Measurements from ENCODE around the gene INPP5A.

INPP5A gene

GRCh38 chr10:132645247-132645530 lies 107.6 kb downstream of the INPP5A start:
- DNase-seq (ENCODE audit: insufficient read length, low spot score) (no peak), FAIRE-seq (no peak)
- TF ChIP-seq PAX5 (IDR thresholded peaks at IDR 0.05; ENCODE audit: insufficient read depth, low read length, severe bottlenecking) (no peak), SPI1 (IDR thresholded peaks at IDR 0.05; ENCODE audit: low read depth, low read length) (no peak), POLR2AphosphoS5 (IDR thresholded peaks at IDR 0.05; ENCODE audit: low read depth, low read length) (no peak), POU2F2 (IDR thresholded peaks at IDR 0.05; ENCODE audit: low read depth, low read length) (no peak), POLR2A (IDR thresholded peaks at IDR 0.05; ENCODE audit: low read depth, low read length) (no peak), TAF1 (IDR thresholded peaks at IDR 0.05; ENCODE audit: low read depth, low read length) (no peak)

GRCh38 chr10:132645630-132646442 lies 108.2 kb downstream of the INPP5A start:
- FAIRE-seq (no peak), DNase-seq (ENCODE audit: insufficient read length, low spot score) (no peak)
- TF ChIP-seq POU2F2 (IDR thresholded peaks at IDR 0.05; ENCODE audit: low read depth, low read length), result no peak

- no peak for TF ChIP-seq POLR2A (IDR thresholded peaks at IDR 0.05; ENCODE audit: low read depth, low read length)
- TF ChIP-seq POU2F2 (IDR thresholded peaks at IDR 0.05; ENCODE audit: low read depth, low read length), result no peak
- TF ChIP-seq SPI1 (IDR thresholded peaks at IDR 0.05; ENCODE audit: low read depth, low read length), result no peak
- TF ChIP-seq POLR2AphosphoS5 (IDR thresholded peaks at IDR 0.05; ENCODE audit: low read depth, low read length), result no peak
- no peak for TF ChIP-seq PAX5 (IDR thresholded peaks at IDR 0.05; ENCODE audit: insufficient read depth, low read length, severe bottlenecking)
- FAIRE-seq (no peak), DNase-seq (ENCODE audit: insufficient read length, low spot score) (no peak)
These were observed 109.0 kb downstream of the INPP5A start for GRCh38 chr10:132646443-132647097.

- no peak for DNase-seq (ENCODE audit: insufficient read length, low spot score)
- FAIRE-seq, result no peak
- TF ChIP-seq POU2F2 (IDR thresholded peaks at IDR 0.05; ENCODE audit: low read depth, low read length) (no peak), PAX5 (IDR thresholded peaks at IDR 0.05; ENCODE audit: insufficient read depth, low read length, severe bottlenecking) (no peak), TAF1 (IDR thresholded peaks at IDR 0.05; ENCODE audit: low read depth, low read length) (no peak), POLR2A (IDR thresholded peaks at IDR 0.05; ENCODE audit: low read depth, low read length) (no peak), SPI1 (IDR thresholded peaks at IDR 0.05; ENCODE audit: low read depth, low read length) (no peak), POLR2AphosphoS5 (IDR thresholded peaks at IDR 0.05; ENCODE audit: low read depth, low read length) (no peak)
These were observed 109.8 kb downstream of the INPP5A start for GRCh38 chr10:132647424-132647823.

GRCh38 chr10:132648072-132648850 lies 110.7 kb downstream of the INPP5A start:
- DNase-seq (ENCODE audit: insufficient read length, low spot score), result no peak
- no peak for TF ChIP-seq SPI1 (IDR thresholded peaks at IDR 0.05; ENCODE audit: low read depth, low read length)
- TF ChIP-seq POU2F2 (IDR thresholded peaks at IDR 0.05; ENCODE audit: low read depth, low read length), result no peak
- TF ChIP-seq TAF1 (IDR thresholded peaks at IDR 0.05; ENCODE audit: low read depth, low read length), result no peak
- no peak for TF ChIP-seq PAX5 (IDR thresholded peaks at IDR 0.05; ENCODE audit: insufficient read depth, low read length, severe bottlenecking)
- no peak for TF ChIP-seq POLR2A (IDR thresholded peaks at IDR 0.05; ENCODE audit: low read depth, low read length)
- TF ChIP-seq POLR2AphosphoS5 (IDR thresholded peaks at IDR 0.05; ENCODE audit: low read depth, low read length), result no peak
- no peak for FAIRE-seq

- DNase-seq (ENCODE audit: insufficient read length, low spot score) (no peak), FAIRE-seq (no peak)
- TF ChIP-seq POLR2A (IDR thresholded peaks at IDR 0.05; ENCODE audit: low read depth, low read length), result no peak
- TF ChIP-seq SPI1 (IDR thresholded peaks at IDR 0.05; ENCODE audit: low read depth, low read length), result no peak
- no peak for TF ChIP-seq POLR2AphosphoS5 (IDR thresholded peaks at IDR 0.05; ENCODE audit: low read depth, low read length)
- no peak for TF ChIP-seq TAF1 (IDR thresholded peaks at IDR 0.05; ENCODE audit: low read depth, low read length)
These were observed 111.4 kb downstream of the INPP5A start for GRCh38 chr10:132648851-132649528.

- DNase-seq (ENCODE audit: insufficient read length, low spot score) (no peak), FAIRE-seq (no peak)
- no peak for TF ChIP-seq POLR2A (IDR thresholded peaks at IDR 0.05; ENCODE audit: low read depth, low read length)
- no peak for TF ChIP-seq POLR2AphosphoS5 (IDR thresholded peaks at IDR 0.05; ENCODE audit: low read depth, low read length)
- no peak for TF ChIP-seq PAX5 (IDR thresholded peaks at IDR 0.05; ENCODE audit: insufficient read depth, low read length, severe bottlenecking)
- TF ChIP-seq TAF1 (IDR thresholded peaks at IDR 0.05; ENCODE audit: low read depth, low read length), result no peak
- no peak for TF ChIP-seq POU2F2 (IDR thresholded peaks at IDR 0.05; ENCODE audit: low read depth, low read length)
- TF ChIP-seq SPI1 (IDR thresholded peaks at IDR 0.05; ENCODE audit: low read depth, low read length), result no peak
These were observed 112.2 kb downstream of the INPP5A start for GRCh38 chr10:132649651-132650360.

GRCh38 chr10:132650611-132651250 lies 113.1 kb downstream of the INPP5A start:
- no peak for FAIRE-seq
- no peak for DNase-seq (ENCODE audit: insufficient read length, low spot score)
- TF ChIP-seq POLR2AphosphoS5 (IDR thresholded peaks at IDR 0.05; ENCODE audit: low read depth, low read length), result no peak
- no peak for TF ChIP-seq PAX5 (IDR thresholded peaks at IDR 0.05; ENCODE audit: insufficient read depth, low read length, severe bottlenecking)
- no peak for TF ChIP-seq POU2F2 (IDR thresholded peaks at IDR 0.05; ENCODE audit: low read depth, low read length)
- no peak for TF ChIP-seq POLR2A (IDR thresholded peaks at IDR 0.05; ENCODE audit: low read depth, low read length)
- no peak for TF ChIP-seq TAF1 (IDR thresholded peaks at IDR 0.05; ENCODE audit: low read depth, low read length)
- TF ChIP-seq SPI1 (IDR thresholded peaks at IDR 0.05; ENCODE audit: low read depth, low read length), result no peak
